Medulla oblongata (tissue), 1 donor: ENCODE data around the gene ADAM12.
"Not testable (repeated sequence)": the region's sequence is repeated elsewhere in the genome, so short reads cannot be mapped to it uniquely, and the experiment has no call there.

Experiments used
- DNase-seq: peaks from one replicate; pipeline ENCODE4 v3.0.0-alpha.2; 2015; ENCODE audit errors: extremely low spot score

Gene ADAM12

DNA sequence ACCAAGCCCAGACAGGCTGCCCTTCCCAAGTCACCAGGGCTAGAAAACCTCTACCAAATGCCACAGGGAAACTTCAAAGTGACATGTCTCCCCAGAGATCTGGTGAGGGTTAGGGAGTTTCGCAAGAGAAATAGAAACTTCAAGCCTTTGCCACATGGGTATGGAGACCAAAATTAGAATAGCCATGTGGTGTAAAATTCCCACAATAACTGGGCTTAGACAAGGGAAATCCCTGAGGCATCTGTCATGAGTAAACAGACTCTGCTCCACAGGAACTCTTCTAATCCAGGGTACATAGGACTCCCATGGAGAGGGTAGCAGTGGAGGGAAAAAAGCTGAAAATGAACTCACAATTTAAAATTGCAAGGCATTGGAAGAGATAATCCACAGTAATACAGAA is 14.3 kb downstream of the ADAM12 start:
- no peak for DNase-seq

DNA sequence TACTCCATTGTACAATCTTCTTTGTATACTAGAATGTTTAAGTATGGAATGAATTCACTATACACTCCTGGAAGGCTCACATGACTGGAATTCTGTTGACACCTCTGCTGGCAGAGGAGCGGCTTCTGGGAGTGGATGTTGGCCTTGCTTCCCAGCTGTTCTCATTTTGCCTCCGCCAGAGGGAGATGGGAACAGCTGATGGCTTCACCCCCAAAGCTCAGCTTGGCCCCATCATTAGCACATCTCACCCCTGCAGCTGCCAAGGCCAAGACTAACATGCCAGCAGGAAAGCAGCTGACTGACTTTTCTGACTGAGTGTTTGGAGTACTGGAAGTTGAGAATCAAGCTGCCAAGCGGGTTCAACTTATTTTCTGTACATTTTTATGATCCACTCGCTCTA is 15.1 kb downstream of the ADAM12 start:
- no peak for DNase-seq

DNA sequence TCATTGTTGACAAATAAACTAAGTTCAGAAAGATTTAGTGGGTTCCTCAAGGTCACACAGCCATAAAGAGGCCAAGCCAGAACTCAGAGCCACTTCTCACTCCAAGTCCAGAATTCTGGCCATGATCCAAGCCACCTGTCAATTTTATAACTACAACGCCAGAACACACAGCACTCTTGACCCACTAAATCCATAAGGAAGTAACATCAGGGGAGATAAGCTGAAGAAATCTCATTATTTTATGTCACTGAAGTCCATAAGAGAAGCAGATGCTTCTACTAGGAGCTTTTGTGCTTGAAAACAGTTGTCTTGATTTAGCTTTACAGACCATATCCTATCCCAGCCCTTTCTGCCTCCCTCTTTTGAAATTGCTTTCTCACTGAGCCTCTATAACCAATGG is 15.9 kb downstream of the ADAM12 start:
- DNase-seq, result no peak

- peak; percentile 26 for DNase-seq
Measured at GRCh38 chr10:126369125-126369710, 19.1 kb downstream of the ADAM12 start.

DNA sequence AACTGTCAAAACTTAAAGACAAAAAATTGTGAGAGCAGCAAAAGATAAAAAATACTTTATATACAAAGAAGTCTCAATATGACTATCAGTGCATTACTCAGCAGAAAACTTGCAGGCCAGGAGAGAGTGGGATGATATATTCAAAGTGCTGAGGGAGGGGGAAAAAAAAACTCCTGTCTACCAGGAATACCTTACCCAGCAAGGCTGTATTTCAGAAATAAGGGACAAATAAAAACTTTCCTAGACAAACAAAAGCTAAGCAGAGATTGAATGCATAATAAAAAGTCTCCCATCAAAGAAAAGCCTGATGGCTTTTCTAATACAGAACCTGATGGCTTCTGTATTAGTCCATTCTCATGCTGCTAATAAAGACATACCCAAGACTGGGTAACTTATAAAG is 31.1 kb downstream of the ADAM12 start:
- no peak for DNase-seq

- DNase-seq, result no peak
Measured at GRCh38 chr10:126353666-126354065, 34.6 kb downstream of the ADAM12 start.

DNA sequence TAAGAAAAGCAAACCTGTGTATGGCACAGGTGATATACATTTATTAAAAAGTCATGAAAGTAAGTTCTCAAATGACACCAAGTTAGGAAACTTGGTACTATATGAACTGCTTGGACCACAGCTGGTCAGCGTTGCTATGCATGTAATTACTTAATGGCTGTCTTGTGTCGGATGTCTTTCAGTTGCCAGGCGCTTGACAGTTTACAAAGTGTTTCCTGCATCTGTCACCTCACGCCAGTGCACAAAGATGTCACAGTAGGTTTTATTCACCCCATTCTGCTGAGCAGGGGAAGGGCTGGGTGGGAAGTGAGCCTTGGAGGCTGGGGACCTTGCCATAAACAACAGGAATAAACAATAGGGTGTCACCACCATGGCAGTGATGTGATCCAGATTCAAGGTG is 35.8 kb downstream of the ADAM12 start:
- DNase-seq, result no peak

DNA sequence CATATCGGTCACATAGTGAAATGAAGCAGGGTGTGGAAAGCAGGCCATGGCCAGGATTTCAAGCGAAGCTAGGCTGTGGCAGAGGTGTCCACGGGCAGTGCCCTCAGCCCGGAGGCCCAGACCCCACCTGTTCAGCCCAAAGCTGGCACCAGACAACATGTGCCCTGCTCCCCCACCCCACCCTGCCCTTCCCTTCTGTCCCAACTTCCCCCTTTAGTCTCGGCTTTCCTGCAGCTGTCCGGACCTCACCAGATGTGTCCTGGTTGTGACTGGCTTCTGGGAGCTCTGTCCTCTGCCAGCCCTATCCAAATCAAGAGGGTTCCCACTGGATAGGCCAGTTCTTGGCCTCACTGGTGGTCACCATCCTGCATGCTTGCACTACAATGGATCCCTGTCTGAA is 37.3 kb downstream of the ADAM12 start:
- no peak for DNase-seq

DNA sequence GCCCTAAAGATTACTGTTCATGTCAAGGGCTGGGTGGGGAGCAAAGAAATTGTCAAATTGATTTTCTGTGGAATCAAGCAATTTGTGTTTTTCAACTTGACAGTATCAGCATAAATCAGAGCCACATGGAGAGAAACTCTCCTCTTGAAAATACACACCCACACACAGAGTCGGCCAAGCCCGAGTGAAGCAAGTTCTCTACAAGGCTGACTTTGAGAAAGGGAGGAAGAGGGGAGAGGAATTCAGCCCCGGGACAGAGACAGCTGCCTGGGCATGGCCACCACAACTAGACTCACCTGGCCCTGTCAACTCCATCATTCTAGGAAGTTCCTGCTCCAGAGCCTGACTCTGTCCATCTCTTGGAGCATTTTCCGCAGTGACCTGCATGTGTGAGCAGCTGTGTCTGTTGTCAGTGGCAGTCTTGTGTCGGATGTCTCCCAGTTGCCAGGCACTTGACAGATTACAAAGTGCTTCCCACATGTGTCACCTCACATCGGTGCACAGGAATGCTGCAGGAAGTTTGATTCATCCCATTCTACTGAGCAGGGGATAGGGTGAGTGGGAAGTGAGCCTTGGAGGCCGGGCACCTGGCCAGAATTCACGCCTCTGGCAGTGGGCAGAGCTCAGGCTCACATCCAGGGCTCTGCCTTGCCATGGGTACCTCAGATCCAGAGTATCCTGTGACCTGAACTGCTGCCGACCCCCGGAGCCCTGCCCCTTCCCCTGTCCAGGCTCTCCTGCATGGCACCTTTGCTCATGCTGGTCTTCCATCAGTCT is 37.9 kb downstream of the ADAM12 start:
- peak; percentile 18 for DNase-seq

DNA sequence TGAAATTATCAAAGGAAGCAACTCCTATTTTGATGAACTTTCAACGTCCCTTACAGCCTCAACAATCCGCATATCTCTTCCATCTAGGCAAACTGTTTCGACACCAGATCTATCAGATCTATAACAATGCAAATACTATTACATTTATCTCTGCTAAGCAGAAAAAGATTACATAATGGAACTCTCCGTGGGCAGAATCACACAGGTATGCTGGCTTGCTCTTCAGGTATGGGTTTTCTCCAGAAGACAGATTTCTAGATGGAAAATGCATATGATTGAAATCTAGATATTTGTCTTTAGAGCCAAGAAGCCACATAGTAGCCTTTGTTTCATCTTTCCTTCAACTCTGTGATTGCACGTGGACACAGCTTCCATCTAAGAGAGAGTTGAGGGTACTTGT is 38.6 kb downstream of the ADAM12 start:
- DNase-seq, result no peak

- peak; percentile 41 for DNase-seq
Measured at GRCh38 chr10:126349101-126349500, 39.2 kb downstream of the ADAM12 start.

GRCh38 chr10:126343496-126343895 is 44.8 kb downstream of the ADAM12 start:
- DNase-seq, result not testable (repeated sequence)

DNA sequence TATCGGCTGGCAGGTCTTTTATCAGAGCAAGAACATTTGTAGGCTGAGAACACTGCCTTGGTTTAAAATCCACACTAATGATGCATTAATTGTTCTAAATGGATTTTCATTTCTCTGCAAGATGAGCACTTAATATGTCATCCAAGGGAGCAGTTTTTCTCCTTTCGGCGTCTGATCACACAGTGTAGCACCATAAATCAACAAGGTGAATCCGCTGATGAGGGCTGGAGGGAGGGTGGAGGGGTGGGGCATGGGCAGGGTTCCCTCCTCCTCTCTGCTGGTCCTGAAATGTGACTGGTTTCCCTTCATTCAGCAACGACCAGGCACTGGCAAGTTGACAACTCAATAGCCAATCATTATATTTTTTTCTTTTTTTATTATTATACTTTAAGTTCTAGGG is 45.6 kb downstream of the ADAM12 start:
- DNase-seq, result no peak

GRCh38 chr10:126341491-126341890 is 46.8 kb downstream of the ADAM12 start:
- DNase-seq, result no peak

DNA sequence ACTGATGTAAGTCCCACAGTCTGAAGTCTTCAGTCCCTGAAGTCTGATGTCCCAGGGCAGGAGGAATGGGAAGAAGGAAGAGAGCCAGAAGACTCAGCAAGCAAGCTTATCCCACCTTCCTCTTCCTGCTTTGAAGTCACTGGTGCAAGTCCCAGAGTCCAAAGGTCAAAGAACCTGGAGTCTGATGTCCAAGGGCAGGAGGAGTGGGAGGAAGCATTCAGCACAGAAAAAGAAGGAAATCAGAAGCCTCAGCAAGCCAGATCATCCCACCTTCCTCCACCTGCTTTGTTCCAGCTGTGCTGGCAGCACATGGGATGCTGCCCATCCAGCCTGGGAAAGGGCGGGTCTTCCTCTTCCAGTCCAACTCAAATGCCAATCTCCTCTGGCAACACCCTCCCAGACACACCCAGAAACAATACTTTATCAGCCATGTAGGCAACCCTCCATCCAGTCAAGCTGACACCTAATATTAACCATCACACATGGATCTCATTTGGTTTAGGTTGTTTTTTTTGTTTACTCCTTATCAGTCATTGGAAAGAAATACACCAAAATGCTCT is 50.9 kb downstream of the ADAM12 start:
- no peak for DNase-seq

- no peak for DNase-seq
Measured at GRCh38 chr10:126336801-126337200, 51.5 kb downstream of the ADAM12 start.

- DNase-seq, result no peak
Measured at GRCh38 chr10:126334272-126334671, 54.0 kb downstream of the ADAM12 start.

DNA sequence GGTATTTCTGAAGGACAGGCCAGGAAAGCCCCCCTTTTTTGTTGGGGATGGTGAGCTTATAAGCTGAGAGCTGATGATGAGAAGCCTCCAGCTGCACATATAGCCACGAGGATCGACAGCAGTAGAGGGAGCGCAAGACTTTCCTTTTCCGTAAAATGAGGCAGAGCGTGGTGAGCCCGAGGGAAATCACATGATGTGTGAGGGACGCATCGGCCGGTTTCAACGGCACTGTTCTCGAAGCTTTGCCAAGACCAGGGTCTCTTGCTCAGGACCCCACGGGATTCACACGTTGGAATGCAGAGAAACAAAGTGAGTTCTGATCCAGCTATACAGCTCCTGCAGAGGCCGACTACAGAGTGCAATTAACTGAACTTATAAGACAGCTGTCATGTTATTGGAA is 55.7 kb downstream of the ADAM12 start:
- no peak for DNase-seq

- DNase-seq, result no peak
Measured at GRCh38 chr10:126331101-126331500, 57.2 kb downstream of the ADAM12 start.

GRCh38 chr10:126324826-126325225 is 63.5 kb downstream of the ADAM12 start:
- no peak for DNase-seq

- no peak for DNase-seq
Measured at GRCh38 chr10:126321440-126321839, 66.8 kb downstream of the ADAM12 start.

DNA sequence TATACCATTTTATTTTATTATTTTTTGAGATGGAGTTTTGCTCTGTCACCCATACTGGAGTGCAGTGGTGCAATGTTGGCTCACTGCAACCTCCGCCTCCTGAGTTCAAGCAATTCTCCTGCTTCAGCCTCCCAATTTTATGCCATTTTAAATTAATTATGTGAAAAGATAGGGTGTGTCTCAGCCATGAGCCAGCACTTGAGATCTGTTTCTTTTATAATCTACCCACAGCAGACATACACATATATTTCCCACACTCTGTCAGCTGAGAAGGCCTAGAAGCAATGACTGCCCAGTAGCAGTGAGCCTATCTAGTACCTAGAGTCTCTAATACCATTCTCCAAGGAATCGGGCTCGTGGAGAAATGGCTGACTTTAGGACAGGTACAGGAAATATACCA is 70.5 kb downstream of the ADAM12 start:
- DNase-seq, result no peak

DNA sequence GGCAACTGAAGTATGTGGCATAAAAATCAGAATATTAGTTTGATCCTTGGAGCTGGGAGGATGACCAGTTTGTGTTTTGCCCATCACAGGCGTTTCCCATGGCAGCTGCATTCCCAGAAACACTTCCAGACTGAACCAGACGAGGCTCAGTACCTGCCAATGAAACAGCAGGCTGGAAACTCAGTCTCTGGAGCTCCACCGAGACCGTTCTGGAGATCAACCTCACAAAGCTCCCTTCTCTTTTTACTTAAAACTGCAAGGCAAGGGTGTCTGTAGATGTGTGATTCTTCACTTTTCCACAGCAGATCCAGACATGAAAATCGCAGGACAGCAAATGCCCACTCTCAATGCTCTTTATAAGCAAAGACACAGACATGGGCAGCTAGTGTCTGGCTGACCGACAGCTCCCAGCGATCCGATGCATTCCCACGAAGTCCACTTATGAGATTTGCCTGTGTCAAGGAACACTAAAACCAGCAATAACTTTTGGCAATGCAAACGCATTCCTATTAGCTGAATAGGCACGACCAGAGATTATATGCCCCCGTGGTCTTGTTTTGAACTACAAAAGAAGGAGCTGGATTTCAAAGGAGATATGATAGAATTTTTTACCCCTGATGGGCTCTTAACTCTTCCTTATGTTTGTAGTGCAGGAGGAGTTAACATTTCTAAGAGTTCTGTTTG is 72.6 kb downstream of the ADAM12 start:
- peak; percentile 9 for DNase-seq
